Fibroblast of skin of abdomen (primary cell): ENCODE data around the gene CSNK1G2.

Experiments
- DNase-seq: peaks from one replicate; pipeline ENCODE4 v3.0.0-alpha.2; 2013

The CSNK1G2 gene

DNA sequence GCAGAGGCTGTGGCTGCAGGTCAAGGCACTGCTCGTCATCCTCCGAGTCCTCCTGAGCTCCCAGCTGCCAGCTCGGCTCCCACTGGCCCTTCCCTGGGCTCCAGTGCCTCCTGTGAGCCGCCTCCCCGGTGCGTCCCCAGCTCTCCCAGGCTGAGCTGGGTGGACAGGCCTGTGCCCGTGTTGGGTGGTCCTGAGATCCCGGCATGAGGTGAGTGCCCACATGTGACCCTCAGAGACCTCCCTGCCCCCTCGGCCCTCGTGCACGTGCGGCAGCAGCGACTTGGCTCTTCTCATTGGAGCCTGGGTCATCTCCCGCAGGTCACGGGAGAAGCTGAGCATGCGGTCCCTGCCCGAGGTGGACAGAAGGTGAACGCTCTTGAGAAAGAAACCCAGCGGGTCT, 20.3 kb upstream of the CSNK1G2 start:
- DNase-seq, result no peak

DNA sequence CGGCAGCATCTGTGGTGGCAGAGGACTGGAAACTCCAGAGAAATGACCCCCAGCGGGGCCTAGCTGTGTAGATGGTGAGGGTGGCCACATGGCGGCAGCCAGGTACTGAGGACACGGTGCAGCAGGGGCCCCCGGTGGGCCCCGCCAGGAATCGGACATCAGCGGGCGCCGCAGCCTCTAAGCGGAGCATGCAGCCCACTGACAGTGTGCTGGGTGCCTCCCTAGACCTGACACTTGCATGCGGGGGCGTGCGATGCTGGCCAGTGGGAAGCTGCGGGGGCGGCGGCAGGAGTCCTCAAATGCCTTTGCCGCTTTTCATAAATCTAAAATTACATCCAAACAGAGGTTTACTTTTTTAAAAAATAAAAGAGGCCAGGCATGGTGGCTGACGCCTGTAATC, 19.6 kb upstream of the CSNK1G2 start:
- DNase-seq, result no peak

- no peak for DNase-seq
Observed at GRCh38 chr19:1921825-1922224, 19.1 kb upstream of the CSNK1G2 start.

- DNase-seq, result no peak
Observed at GRCh38 chr19:1922803-1923202, 18.2 kb upstream of the CSNK1G2 start.

GRCh38 chr19:1923319-1923718, 17.7 kb upstream of the CSNK1G2 start:
- DNase-seq, result no peak

DNA sequence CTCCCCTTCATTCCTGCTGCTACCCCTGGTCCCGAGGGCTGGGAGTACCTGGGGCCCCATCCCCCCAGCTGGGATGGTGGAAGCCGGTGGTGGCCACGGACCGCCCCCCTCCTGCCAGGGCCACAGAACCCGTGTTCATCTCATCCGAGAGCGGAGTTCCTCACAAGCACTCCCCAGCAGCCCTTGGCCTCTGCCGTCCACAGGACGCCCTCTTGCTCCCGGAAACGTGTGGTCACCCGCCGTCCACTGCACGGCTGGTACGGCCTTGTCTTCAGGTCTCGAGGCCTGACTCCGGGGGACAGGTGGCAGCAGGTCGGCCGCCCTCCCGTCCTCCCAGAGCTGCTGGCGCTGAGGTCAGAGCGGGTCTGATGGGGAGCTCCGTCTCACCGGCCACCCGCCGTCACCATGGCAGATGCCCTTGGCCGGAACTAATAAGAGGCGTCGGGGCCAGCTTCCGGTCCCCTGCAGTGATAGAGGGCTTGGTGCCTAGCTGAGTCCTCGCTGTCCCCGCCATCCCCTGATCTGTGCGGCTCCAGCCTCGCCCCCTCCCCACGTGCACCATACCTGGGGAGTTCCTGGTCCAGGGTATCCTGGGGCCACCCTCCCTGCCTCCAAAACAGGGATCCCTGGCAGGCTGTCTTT, 16.5 kb upstream of the CSNK1G2 start:
- no peak for DNase-seq

- DNase-seq, result no peak
Observed at GRCh38 chr19:1925544-1925943, 15.4 kb upstream of the CSNK1G2 start.

DNA sequence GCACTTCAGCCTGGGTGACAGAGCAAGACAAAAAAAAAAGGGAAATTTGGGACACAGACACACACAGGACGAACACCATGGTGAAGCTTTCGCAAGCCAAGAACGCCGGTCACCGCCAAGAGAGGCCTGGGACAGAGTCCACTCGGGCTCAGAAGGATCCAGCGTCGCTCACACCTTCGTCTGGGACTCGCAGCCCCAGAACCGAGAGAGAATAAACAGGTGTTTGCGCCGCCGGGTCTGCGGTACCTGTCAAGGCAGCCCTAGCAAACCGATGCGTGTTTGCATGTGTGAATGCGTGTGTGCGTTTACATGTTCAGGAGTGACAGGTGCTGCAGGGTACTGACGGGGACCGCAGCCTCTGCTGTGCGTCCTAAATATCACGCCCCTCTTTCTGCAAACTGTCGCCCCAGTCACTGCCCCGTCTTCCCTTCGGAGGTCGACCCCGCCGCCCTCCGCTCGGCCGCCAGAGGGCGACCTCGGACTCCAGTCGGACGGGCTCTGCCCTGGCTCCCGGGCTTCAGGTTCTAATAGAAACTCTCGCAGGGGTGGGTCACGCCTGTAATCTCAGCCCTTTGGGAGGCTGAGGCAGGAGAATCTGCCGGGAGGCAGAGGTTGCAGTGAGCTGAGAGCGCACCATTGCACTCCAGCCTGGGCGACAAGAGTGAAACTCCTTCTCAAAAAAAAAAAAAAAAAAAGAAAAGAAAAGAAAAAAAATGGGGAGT, 11.8 kb upstream of the CSNK1G2 start:
- DNase-seq, result peak; percentile 64

GRCh38 chr19:1931445-1931844, 9.5 kb upstream of the CSNK1G2 start:
- DNase-seq, result no peak

DNA sequence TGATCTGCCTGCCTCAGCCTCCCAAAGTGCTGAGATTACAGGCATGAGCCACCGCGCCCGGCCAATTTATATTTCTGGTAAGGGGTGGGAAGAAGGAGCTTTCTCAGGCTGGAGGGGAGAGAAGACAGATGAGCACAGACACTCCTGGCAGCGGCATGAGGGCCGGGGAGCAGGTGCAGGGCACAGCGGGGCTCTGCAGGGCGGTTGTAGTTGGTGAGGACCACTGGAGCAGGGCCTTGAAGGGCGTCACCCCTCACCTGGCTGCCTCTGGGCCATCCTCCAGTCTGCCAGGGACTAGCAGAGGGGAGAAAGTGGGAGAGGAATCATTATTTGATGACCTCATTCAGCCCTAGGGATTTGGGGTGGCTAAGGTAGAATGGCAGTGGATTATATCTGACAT, 8.6 kb upstream of the CSNK1G2 start:
- no peak for DNase-seq

- no peak for DNase-seq
Observed at GRCh38 chr19:1933244-1933643, 7.7 kb upstream of the CSNK1G2 start.

DNA sequence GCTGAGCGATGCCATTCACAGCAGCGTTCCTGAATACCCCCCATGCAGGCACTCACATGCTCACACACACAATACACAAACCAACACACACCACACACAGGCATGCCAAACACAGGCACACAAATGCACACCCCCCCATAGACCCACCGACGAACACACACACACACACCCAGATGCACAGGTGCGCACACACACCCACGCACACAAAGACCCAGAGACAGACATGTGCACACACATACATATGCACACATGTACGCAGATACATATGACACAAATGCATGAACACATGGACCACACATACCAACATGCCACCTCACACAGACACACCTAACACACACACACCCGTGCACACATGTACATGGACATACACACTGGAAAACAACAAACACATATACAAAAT, 7.0 kb upstream of the CSNK1G2 start:
- no peak for DNase-seq

GRCh38 chr19:1935484-1936208, 5.3 kb upstream of the CSNK1G2 start:
- peak; percentile 14 for DNase-seq

DNA sequence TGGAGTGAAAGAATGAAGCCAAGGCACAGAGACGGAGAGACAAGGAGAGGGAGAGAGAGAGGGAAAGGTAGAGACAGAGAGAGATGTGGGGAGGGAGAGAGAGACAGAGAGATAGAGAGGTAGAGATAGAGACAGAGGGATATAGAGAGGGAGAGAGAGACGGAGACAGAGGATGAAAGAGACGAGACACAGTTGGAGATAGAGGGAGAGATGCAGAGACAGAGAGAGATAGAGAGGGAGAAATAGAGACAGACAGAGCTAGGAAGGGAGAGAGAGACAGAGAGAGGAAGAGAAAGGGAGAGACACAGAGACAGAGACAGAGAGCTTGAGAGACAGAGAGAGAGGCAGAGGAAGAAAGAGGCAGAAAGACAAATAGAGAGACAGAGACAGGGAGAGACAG, 4.5 kb upstream of the CSNK1G2 start:
- DNase-seq, result no peak

DNA sequence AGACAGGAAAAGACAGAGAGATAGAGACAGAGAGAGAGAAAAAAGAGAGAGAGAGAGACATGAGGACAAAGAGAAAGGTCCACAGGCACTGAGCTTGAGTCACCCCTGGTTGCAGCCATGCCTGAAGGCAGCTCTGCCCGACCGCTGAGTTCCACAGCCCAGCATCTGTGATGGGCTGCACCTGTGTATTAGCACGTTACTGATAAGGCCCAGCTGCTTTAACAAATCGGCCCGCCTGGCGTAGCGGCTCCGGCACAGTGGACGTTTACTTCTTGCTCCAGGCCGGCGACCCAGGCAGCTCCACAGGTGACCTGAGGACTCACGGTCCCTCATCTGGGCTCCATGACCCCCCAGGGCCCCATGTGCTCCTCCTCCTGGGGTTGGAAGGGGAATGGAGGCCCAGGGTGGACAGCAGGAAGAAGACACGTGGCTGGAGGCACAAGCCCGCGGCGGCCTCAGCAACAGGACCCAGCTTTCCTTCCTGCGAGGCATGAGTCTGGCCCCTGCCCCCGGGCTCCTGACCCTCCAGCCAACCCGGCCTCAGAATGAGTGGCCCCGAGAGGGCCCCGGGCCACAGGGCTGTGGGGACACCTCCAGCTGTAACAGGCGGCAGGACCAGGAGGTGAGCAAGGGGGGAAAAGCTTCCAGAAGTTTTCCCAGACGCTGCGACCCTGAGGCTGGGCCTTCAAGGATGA, 3.9 kb upstream of the CSNK1G2 start:
- DNase-seq, result no peak

GRCh38 chr19:1938071-1938470, 2.9 kb upstream of the CSNK1G2 start:
- no peak for DNase-seq

DNA sequence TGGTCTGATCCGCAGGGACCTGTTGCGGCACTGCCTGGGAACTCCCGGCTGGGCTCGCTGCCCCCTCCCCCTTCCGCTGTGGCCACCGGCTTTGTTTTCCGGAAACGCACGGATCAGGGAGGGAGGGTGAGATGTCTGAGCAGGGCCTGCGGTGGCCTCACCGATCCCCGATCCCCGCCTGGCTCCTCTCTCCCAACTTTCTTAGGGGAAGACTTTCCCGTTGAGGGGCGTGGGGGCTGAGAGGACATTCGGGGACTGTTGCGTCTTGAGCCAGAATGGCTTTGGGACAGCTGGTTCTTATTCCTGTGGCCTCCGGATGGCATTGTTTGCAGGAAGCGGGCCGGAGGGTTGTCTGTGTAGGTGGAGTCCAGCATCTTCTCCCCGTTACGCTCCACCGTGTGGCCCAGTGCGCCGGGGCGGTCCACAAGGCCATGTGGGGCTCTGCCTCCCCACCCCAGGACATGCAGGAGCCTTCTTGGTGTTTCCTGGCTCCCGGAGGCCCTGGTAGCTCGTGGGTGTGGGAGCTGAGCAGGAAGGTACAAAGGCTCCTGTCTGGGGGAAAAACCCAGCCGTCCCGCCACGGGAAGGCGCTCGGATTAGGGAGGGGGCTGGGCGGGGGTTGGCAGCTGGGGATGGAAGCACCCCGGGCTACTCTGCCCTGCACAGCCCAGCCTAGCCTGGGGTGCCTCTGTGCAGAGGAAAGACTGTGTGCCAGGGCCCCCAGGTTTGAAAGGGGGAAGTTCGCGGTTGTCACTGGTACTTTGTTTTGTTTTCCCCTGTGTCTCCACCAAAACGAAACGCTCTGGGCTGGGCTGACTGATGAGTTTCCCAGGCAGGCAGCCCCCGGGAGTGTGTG, 1.3 kb downstream of the CSNK1G2 start:
- peak; percentile 58 for DNase-seq

DNA sequence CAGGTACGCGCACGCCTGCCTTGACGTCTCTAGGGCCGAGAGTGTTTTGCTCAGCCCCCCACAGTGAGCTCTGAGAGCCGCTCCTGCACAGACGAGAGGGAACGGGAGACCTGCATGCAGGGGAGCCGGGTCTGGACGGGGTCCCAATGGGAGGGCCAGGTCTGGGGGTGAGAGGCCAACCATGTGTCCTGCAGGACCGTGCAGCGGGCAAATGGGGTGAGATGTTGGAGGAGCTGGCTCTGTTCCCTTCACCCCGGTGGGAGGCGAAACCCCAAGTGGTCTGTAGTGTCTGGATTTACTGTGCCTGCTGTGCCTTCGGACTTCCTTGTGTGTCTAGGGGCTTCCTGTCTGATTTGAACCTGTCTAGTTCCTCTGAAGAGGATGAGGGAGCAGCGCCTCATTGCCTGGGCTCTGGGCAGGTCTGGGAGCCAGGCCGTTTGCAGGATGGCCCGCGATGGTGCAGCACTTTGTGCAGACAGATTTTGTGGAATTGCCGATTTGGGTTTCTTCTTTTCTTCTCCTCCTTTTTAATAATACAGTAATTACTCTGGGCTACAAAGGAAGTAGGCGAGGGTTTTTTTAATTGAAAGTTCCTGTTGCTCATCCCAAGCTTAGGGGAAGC, 2.1 kb downstream of the CSNK1G2 start:
- no peak for DNase-seq

DNA sequence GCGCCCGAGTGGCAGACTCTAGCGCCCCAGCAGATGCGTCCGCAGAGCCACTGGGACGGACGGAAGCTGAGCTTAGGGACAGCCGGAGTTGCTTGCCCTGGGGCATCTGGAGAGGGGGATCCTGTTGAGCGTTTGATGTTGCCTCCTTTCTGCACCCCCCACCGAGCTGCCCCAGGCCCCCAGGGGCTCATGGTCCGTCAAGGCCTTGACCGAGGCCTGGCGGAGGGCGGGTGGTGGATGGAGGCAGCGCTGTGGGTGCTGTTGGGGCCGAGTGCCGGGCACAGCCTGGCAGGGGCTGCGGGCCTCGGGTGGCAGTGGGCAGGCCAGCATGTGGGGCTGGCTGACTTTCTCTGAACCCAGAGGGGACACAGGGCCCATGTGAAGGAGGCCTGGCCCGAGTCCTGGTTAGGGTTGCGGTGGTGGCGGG, 2.7 kb downstream of the CSNK1G2 start:
- DNase-seq, result no peak

DNA sequence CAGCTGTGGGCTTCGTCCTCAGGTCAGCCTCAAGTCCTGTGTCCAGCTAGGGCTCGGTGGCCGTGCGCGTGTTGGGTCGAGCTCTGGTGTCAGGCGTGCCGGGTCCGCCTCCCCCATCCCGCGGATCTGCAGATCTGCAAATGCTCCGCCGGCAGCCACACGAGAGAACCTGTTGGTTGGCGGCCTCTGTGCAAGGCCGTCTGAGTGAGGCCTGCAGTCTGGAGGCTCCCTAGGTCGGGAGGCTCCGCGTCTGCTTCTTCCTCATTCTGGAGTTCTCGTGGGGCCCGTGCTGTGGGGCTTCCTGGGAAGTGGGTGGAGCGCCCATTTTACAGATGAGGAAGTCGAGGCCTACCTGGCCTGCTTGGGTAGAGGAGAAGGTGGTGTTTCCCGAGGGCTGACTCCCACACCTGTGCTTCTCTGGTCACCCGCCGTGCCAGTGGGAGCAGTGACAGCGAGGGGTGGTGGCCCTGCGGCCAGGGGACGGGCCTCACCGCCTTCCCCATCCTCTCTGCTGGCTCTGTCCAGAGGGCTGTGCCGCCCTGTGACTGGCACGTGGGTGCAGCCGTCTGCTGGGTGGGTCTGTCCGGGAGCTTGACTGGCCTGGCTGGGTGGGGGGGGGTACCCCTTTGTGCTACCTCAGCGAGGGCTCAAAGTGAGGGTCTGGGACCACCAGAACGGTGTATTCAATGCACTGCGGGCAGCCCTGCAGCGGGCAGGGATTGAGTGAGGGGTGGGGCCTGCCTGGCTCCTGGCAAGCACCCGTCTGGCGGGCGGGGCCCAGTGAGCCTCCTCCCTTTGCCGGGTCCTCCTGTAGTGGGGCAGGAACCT, 3.3 kb downstream of the CSNK1G2 start:
- DNase-seq, result no peak
